K562 (cell line): Measurements from ENCODE around the gene PRXL2B. TPM values are rescaled to one million over a fixed set of nuclear protein-coding genes. Genes with fewer than 3 reads are reported as not detected.

ENCODE experiments used
- CCNT2 ChIP-seq: IDR thresholded peaks from 2 replicates; pipeline ENCODE4 v1.6.1; 2011; ENCODE audit warnings: borderline replicate concordance, low read depth, mild to moderate bottlenecking, moderate library complexity, mixed read lengths, low read length; ENCODE audit not compliant: insufficient read length; ENCODE audit errors: extremely low read depth
- DMBX1 ChIP-seq: fragments of 250-450 bp; sonication (Bioruptor Pico); IDR thresholded peaks from 2 replicates; pipeline ENCODE4 v1.8.0; 2022; ENCODE audit warnings: inconsistent platforms, mild to moderate bottlenecking, moderate library complexity, borderline replicate concordance
- E2F8 ChIP-seq: fragments of 450-650 bp; IDR thresholded peaks from 2 replicates; pipeline ENCODE4 v1.7.1; 2018; ENCODE audit warnings: mild to moderate bottlenecking, low read depth; ENCODE audit not compliant: partially characterized antibody
- GATAD2B ChIP-seq: fragments of 450-650 bp; IDR thresholded peaks from 2 replicates; pipeline ENCODE4 v1.6.1; 2017; ENCODE audit warnings: mild to moderate bottlenecking, borderline replicate concordance
- HDAC3 ChIP-seq: fragments of 450-650 bp; IDR thresholded peaks from 2 replicates; pipeline ENCODE4 v1.6.1; 2018; ENCODE audit warnings: borderline replicate concordance, mild to moderate bottlenecking, moderate library complexity; ENCODE audit not compliant: partially characterized antibody
- KDM4B ChIP-seq, 2 experiments: fragments of 450-650 bp in 1 of 2; sonication (generic) in 1 of 2; IDR thresholded peaks; 2 replicates each; pipeline ENCODE4 v1.6.1; 2016 to 2017; ENCODE audit warnings: borderline replicate concordance in 2 of 2, antibody characterized with exemption in 1 of 2, low read depth in 1 of 2, mild to moderate bottlenecking in 1 of 2
- MCM5 ChIP-seq: fragments of 450-650 bp; IDR thresholded peaks from 2 replicates; pipeline ENCODE4 v1.6.1; 2016; ENCODE audit warnings: low read depth
- PHF21A ChIP-seq: fragments of 450-650 bp; IDR thresholded peaks from 2 replicates; pipeline ENCODE4 v1.6.1; 2017; ENCODE audit warnings: low read depth, borderline replicate concordance
- RAD51 ChIP-seq: fragments of 450-650 bp; IDR thresholded peaks from 2 replicates; pipeline ENCODE4 v1.7.1; 2016; ENCODE audit warnings: low read depth, mild to moderate bottlenecking, borderline replicate concordance
- TARDBP ChIP-seq: fragments of 450-650 bp; IDR thresholded peaks from 2 replicates; pipeline ENCODE4 v1.6.1; 2016
- ZNF668 ChIP-seq: fragments of 250-450 bp; sonication (Bioruptor Pico); IDR thresholded peaks from 2 replicates; pipeline ENCODE4 v1.8.0; 2022; ENCODE audit warnings: mild to moderate bottlenecking, inconsistent platforms
- ZNF695 ChIP-seq: fragments of 450-650 bp; formaldehyde crosslinking; IDR thresholded peaks from 2 replicates; pipeline ENCODE4 v1.4.0; 2020; ENCODE audit warnings: mild to moderate bottlenecking, moderate library complexity
- ZNF778 ChIP-seq: fragments of 450-650 bp; formaldehyde crosslinking; IDR thresholded peaks from 2 replicates; pipeline ENCODE4 v1.4.0; 2020; ENCODE audit warnings: mild to moderate bottlenecking, moderate library complexity
- polyA plus RNA-seq, 8 experiments: library from polyadenylated mRNA; depleted of rRNA in 4 of 8; stranded (reverse) in 5 of 8; unstranded in 3 of 8; fragments of >200 nt; fragmentation: Nextera tagmentation in 2 of 8; fragmentation: Illumina TruSeq in 1 of 8; extraction: Ambion mirVana in 2 of 8; extraction: Trizol in 1 of 8; gene quantifications; 2 replicates each; pipeline versions ENCODE4 v1.2.1 to v1.2.3, GENCODE V29; 2011 to 2014; ENCODE audit warnings: inconsistent platforms in 1 of 8, missing spikeins in 1 of 8
- total RNA-seq, 7 experiments: library from RNA; depleted of rRNA in 6 of 7; stranded (reverse); fragments of >200 nt in 6 of 7; fragmentation: Illumina TruSeq in 2 of 7; extraction: Trizol in 2 of 7; gene quantifications; 2 replicates each; pipeline versions ENCODE4 v1.2.1 to v1.2.3, GENCODE V29; 2011 to 2021; ENCODE audit warnings: low replicate concordance in 1 of 7
- TF ChIP-seq, protein P1 (sequence below): sonication (generic); formaldehyde crosslinking; IDR thresholded peaks from 2 replicates; pipeline ENCODE4 v1.5.0; 2020; ENCODE audit warnings: missing genetic modification reagents
- TF ChIP-seq, protein P2 (sequence below), 2 experiments: IDR thresholded peaks; 2 replicates each; pipeline ENCODE4 v1.6.1; 2012; ENCODE audit warnings: improper control_type of control experiment in 2 of 2, low read depth in 2 of 2, low read length in 2 of 2, borderline replicate concordance in 1 of 2
- TF ChIP-seq, protein P3 (sequence below), 2 experiments: IDR thresholded peaks in 1 of 2; conservative IDR thresholded peaks in 1 of 2; 2 replicates each; pipeline ENCODE4 v1.6.1; 2016; ENCODE audit warnings: low read depth in 2 of 2, mild to moderate bottlenecking in 1 of 2, missing compliant biosample characterization in 1 of 2, missing genetic modification characterization in 1 of 2, moderate library complexity in 1 of 2

The PRXL2B gene
- total and polyA plus RNA-seq, 9 of the 15 experiments (the other 6 are each of a cell fraction or from before 2014, with no cell fraction given) = 0.99 to 25.3 (median 11.8) TPM

DNA sequence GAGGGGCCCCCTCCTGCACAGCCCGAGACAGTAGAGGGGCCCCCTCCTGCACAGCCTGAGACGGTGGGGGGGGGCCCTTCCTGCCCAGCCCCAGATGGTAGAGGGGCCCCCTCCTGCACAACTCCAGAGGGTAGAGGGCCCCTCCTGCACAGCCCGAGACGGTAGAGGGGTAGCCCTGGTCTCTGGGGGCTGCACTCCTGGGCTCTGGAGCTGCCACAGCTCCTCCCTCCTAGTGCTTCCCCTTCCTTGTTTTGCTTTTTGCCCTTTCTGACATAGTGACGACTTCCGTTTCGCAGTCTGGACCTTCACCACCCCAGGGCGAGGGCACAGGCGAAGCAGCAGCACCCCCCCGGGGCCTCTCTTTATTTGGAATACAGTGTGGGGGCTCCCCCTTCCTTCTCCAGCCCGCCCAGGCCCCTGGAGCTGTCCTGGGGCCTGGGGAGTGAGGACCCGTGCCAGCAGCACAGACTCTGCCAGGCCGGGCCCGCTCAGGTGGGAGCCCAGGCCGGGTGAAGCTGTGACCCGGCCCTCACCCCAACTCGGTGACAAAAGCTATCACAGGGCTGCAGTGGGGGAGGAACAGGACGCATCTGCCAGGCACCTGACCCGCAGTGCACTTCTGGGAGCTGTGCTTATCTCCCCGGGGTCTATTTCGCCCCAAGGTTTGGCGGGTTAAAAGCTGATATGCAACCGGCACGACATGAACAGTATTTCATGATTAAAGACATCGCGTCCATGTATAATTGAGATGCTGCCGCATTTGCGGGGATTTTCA lies 1.1 kb upstream of the PRXL2B start (continued):
- TF ChIP-seq E2F8 = peak; percentile 53
- TF ChIP-seq, protein P1, sequence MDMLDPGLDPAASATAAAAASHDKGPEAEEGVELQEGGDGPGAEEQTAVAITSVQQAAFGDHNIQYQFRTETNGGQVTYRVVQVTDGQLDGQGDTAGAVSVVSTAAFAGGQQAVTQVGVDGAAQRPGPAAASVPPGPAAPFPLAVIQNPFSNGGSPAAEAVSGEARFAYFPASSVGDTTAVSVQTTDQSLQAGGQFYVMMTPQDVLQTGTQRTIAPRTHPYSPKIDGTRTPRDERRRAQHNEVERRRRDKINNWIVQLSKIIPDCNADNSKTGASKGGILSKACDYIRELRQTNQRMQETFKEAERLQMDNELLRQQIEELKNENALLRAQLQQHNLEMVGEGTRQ (CRISPR knock-in tag) = peak; percentile 56
- no peak for TF ChIP-seq TARDBP
- no peak for TF ChIP-seq ZNF668 (CRISPR knock-in tag)
- TF ChIP-seq, protein P2, sequence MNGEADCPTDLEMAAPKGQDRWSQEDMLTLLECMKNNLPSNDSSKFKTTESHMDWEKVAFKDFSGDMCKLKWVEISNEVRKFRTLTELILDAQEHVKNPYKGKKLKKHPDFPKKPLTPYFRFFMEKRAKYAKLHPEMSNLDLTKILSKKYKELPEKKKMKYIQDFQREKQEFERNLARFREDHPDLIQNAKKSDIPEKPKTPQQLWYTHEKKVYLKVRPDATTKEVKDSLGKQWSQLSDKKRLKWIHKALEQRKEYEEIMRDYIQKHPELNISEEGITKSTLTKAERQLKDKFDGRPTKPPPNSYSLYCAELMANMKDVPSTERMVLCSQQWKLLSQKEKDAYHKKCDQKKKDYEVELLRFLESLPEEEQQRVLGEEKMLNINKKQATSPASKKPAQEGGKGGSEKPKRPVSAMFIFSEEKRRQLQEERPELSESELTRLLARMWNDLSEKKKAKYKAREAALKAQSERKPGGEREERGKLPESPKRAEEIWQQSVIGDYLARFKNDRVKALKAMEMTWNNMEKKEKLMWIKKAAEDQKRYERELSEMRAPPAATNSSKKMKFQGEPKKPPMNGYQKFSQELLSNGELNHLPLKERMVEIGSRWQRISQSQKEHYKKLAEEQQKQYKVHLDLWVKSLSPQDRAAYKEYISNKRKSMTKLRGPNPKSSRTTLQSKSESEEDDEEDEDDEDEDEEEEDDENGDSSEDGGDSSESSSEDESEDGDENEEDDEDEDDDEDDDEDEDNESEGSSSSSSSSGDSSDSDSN (IDR thresholded peaks at IDR 0.05; ENCODE audit: borderline replicate concordance in 1 of 2, low read depth in 2 of 2, low read length in 2 of 2) = no peak
- TF ChIP-seq HDAC3 = no peak
- no peak for TF ChIP-seq ZNF695 (CRISPR knock-in tag)
- TF ChIP-seq DMBX1 (CRISPR knock-in tag) = peak; percentile 84; the same call in 1 of the 2 replicates
- TF ChIP-seq ZNF778 (CRISPR knock-in tag) = no peak
- no peak for TF ChIP-seq MCM5
- TF ChIP-seq KDM4B (IDR thresholded peaks at IDR 0.05; ENCODE audit: borderline replicate concordance in 2 of 2, low read depth in 1 of 2) = 0 out of 4 replicates have a peak, but pooled peaks of 1 of the 2 experiments have one; percentile 32
- TF ChIP-seq PHF21A = no peak
- no peak; the same call in none of the 2 replicates for TF ChIP-seq GATAD2B
- TF ChIP-seq CCNT2 = peak; percentile 42
- peak; percentile 58 for TF ChIP-seq RAD51
- TF ChIP-seq, protein P3, sequence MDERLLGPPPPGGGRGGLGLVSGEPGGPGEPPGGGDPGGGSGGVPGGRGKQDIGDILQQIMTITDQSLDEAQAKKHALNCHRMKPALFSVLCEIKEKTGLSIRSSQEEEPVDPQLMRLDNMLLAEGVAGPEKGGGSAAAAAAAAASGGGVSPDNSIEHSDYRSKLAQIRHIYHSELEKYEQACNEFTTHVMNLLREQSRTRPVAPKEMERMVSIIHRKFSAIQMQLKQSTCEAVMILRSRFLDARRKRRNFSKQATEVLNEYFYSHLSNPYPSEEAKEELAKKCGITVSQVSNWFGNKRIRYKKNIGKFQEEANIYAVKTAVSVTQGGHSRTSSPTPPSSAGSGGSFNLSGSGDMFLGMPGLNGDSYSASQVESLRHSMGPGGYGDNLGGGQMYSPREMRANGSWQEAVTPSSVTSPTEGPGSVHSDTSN (CRISPR knock-in tag; IDR thresholded peaks at IDR 0.05; ENCODE audit: low read depth) = no peak
- TF ChIP-seq, protein P3 (tag; conservative IDR thresholded peaks at IDR 0.05; ENCODE audit: low read depth) = 0 out of 2 replicates have a peak, but pooled peaks have one; percentile 10
